IPS-15b (cell line): ENCODE results near the gene ZG16.

Experiments used
- H3K27me3 ChIP-seq: one replicate; pipeline ENCODE4 v1.6.1; 2013; ENCODE audit warnings: low read length; ENCODE audit not compliant: control insufficient read depth, insufficient read depth
- H3K36me3 ChIP-seq: one replicate; pipeline ENCODE4 v1.6.1; 2013; ENCODE audit warnings: low read length; ENCODE audit not compliant: control insufficient read depth, insufficient read depth
- H3K4me1 ChIP-seq: one replicate; pipeline ENCODE4 v1.6.1; 2013; ENCODE audit warnings: mild to moderate bottlenecking, low read length; ENCODE audit not compliant: control insufficient read depth, insufficient read depth
- H3K4me3 ChIP-seq: one replicate; pipeline ENCODE4 v1.5.1; 2013; ENCODE audit warnings: low read depth, low read length
- H3K9ac ChIP-seq: one replicate; pipeline ENCODE4 v1.6.1; 2013; ENCODE audit warnings: low read depth, mild to moderate bottlenecking, low read length
- H3K9me3 ChIP-seq: one replicate; pipeline ENCODE4 v1.6.1; 2013; ENCODE audit warnings: mild to moderate bottlenecking, low read length; ENCODE audit not compliant: control insufficient read depth, insufficient read depth

The ZG16 gene

GRCh38 chr16:29813644-29814562 is 35.8 kb downstream of the ZG16 start:
- no peak overlapping the region for H3K9ac ChIP-seq
- H3K4me1 ChIP-seq: peaks cover 10% of the 10 kb centered on the region
- no peaks in the 10 kb centered on the region for H3K27me3 ChIP-seq
- peaks cover 18% of the 10 kb centered on the region for H3K36me3 ChIP-seq
- no peaks in the 10 kb centered on the region for H3K9me3 ChIP-seq
- H3K4me3 ChIP-seq: peak overlapping the region; percentile 90

- Histone ChIP-seq H3K27me3 (no peaks in the 10 kb centered on the region), H3K4me3 (peak overlapping the region; percentile 90), H3K9ac (peak overlapping the region; percentile 47), H3K4me1 (peaks cover 8% of the 10 kb centered on the region), H3K9me3 (no peaks in the 10 kb centered on the region), H3K36me3 (peaks cover 19% of the 10 kb centered on the region)
Measured at GRCh38 chr16:29814592-29814991, 36.5 kb downstream of the ZG16 start.

- H3K27me3 ChIP-seq: no peaks in the 10 kb centered on the region
- peaks cover 8% of the 10 kb centered on the region for H3K4me1 ChIP-seq
- peaks cover 21% of the 10 kb centered on the region for H3K36me3 ChIP-seq
- no peaks in the 10 kb centered on the region for H3K9me3 ChIP-seq
- peak overlapping the region; percentile 47 for H3K9ac ChIP-seq
- H3K4me3 ChIP-seq: peak overlapping the region; percentile 90
Measured at GRCh38 chr16:29815032-29815721, 37.1 kb downstream of the ZG16 start.

- peak within 1 kb of the TSS; percentile 90 for H3K4me3 ChIP-seq
- H3K4me1 ChIP-seq: peaks cover 6% of the 10 kb centered on the region
- H3K36me3 ChIP-seq: peaks cover 26% of the 10 kb centered on the region
- H3K27me3 ChIP-seq: no peaks in the 10 kb centered on the region
- H3K9me3 ChIP-seq: no peaks in the 10 kb centered on the region
- peak within 1 kb of the TSS; percentile 94 for H3K9ac ChIP-seq
Measured at GRCh38 chr16:29815793-29816693, 38.0 kb downstream of the ZG16 start, which contains the start of gene PAGR1. PAGR1 (plus strand) TSS chr16:29816152; CDS start chr16:29816526, 374 bp downstream.

- Histone ChIP-seq H3K36me3 (peaks cover 26% of the 10 kb centered on the region), H3K4me3 (peak overlapping the region; percentile 90), H3K9ac (peak overlapping the region; percentile 94), H3K27me3 (no peaks in the 10 kb centered on the region), H3K4me1 (peaks cover 6% of the 10 kb centered on the region), H3K9me3 (no peaks in the 10 kb centered on the region)
Measured at GRCh38 chr16:29816694-29817441, 38.8 kb downstream of the ZG16 start.

- Histone ChIP-seq H3K9ac (no peak overlapping the region), H3K4me3 (no peak overlapping the region), H3K36me3 (peaks cover 26% of the 10 kb centered on the region), H3K4me1 (peaks cover 6% of the 10 kb centered on the region), H3K27me3 (no peaks in the 10 kb centered on the region), H3K9me3 (no peaks in the 10 kb centered on the region)
Measured at GRCh38 chr16:29818082-29818481, 40.0 kb downstream of the ZG16 start.

- Histone ChIP-seq H3K9ac (no peak overlapping the region), H3K4me3 (no peak overlapping the region), H3K9me3 (no peaks in the 10 kb centered on the region), H3K4me1 (peaks cover 4% of the 10 kb centered on the region), H3K36me3 (peaks cover 26% of the 10 kb centered on the region), H3K27me3 (no peaks in the 10 kb centered on the region)
Measured at GRCh38 chr16:29819506-29819905, 41.5 kb downstream of the ZG16 start.

GRCh38 chr16:29820271-29820701 is 42.2 kb downstream of the ZG16 start, which contains the start of gene MVP:
MVP (plus strand) TSS chr16:29820462; CDS start chr16:29830550, 10,088 bp downstream.
- peaks cover 26% of the 10 kb centered on the region for H3K36me3 ChIP-seq
- H3K4me1 ChIP-seq: peaks cover 3% of the 10 kb centered on the region
- no peak within 1 kb of the TSS for H3K9ac ChIP-seq
- no peaks in the 10 kb centered on the region for H3K27me3 ChIP-seq
- no peaks in the 10 kb centered on the region for H3K9me3 ChIP-seq
- no peak within 1 kb of the TSS for H3K4me3 ChIP-seq

GRCh38 chr16:29820730-29821642 is 42.9 kb downstream of the ZG16 start:
- H3K27me3 ChIP-seq: no peaks in the 10 kb centered on the region
- H3K9me3 ChIP-seq: no peaks in the 10 kb centered on the region
- no peak overlapping the region for H3K4me3 ChIP-seq
- no peak overlapping the region for H3K9ac ChIP-seq
- H3K4me1 ChIP-seq: peaks cover 4% of the 10 kb centered on the region
- peaks cover 26% of the 10 kb centered on the region for H3K36me3 ChIP-seq

GRCh38 chr16:29821643-29822115 is 43.6 kb downstream of the ZG16 start:
- no peak overlapping the region for H3K4me3 ChIP-seq
- H3K27me3 ChIP-seq: no peaks in the 10 kb centered on the region
- H3K36me3 ChIP-seq: peaks cover 26% of the 10 kb centered on the region
- H3K9ac ChIP-seq: no peak overlapping the region
- peaks cover 4% of the 10 kb centered on the region for H3K4me1 ChIP-seq
- H3K9me3 ChIP-seq: no peaks in the 10 kb centered on the region
